ENCODE results near the gene NECAB2.

DNA sequence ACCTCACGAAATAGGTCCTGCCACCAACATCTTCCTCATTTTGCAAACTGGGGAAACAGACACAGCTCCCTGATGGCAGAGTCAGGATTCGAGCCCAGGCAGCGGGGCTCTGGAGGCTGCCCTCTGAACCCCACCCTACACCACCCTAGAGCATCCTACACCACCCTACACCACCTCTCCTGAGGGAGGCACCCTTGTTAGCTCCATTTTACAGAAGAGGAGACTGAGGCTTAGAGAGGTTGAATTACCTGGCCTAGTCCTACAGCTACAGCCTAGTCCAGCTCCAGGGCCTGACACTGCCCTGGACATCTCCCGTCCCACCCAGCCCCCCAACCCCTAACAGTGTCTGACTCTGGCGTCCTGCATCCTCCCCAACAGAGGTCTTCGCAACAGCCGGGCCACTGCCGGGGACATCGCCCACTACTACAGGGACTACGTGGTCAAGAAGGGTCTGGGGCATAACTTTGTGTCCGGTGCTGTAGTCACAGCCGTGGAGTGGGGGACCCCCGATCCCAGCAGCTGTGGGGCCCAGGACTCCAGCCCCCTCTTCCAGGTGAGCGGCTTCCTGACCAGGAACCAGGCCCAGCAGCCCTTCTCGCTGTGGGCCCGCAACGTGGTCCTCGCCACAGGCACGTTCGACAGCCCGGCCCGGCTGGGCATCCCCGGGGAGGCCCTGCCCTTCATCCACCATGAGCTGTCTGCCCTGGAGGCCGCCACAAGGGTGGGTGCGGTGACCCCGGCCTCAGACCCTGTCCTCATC lies 3.2 kb upstream of the NECAB2 start:
- TF ChIP-seq CTCF (IDR thresholded peaks at IDR 0.05), result no peak
- no peak for TF ChIP-seq POLR2A (IDR thresholded peaks at IDR 0.05)

Data from body of pancreas (tissue), 4 donors.